ENCODE data around the gene MACROH2A1. TPM values are rescaled to one million over a fixed set of nuclear protein-coding genes. Genes with fewer than 3 reads are reported as not detected.

Gene MACROH2A1
- polyA plus RNA-seq, 4 donors: 214 to 219 (median 216) TPM

DNA sequence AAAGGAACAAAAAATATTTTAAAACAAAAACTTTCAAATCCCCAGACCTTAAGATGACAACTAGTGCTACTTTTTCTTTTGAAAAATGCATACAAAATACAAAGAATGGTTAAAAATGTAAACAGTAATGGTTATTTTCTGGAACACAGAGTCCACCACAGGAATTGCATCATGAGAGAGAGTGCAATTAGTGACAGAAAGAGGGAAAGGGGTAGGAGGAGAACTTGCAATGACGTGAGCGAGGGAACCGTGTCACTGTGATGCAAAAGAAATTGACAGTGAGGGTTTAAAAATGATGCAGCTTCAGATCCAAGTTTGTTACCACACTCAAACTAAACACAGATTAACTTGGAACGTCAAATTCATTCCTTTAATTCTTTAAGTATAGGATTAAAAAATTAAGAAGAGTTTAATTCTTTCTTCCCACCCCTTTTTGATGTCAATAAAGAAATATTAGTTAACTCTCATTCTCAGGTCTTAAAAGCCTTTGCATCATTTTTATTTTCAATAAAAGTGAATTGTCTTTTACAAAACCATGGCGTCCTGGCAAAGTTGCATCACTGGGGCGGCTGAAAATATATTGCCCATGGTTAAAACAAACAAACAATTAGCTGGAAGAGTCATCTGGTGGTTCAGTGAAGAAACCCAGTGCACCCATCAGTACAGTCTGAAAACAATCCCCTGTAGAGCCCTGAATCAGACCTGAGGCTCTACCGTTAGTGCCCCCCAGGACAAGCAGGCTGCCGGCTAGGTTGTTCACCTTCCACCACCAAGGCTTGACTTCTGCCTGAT lies 39.5 kb downstream of the MACROH2A1 start:
- DNase-seq (ENCODE audit: low read depth in 4 of 4, low spot score in 3 of 4): no peak

DNA sequence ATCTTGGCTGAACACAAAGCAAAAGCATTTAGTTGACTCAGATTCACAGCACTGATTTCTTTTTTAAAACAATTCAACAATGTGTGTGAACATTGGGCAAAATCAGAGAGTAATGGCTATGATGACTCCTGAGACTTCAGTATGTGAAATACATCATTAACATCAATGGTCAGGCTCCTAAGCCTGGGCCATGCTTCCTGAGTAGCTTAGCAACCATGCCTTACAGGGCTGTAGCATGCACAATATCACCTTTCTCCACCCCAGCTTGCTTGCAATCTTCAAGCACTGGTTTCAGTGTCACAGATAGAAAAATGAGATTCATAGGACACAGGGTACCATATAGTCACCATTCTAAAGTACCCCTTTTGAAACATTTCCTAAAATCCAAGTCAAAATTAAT lies 41.3 kb downstream of the MACROH2A1 start:
- DNase-seq (ENCODE audit: low read depth in 4 of 4, low spot score in 3 of 4): no peak

- no peak for DNase-seq (ENCODE audit: low read depth in 4 of 4, low spot score in 3 of 4)
These were observed 42.3 kb downstream of the MACROH2A1 start for GRCh38 chr5:135356522-135357318.

GRCh38 chr5:135355169-135355568 lies 43.9 kb downstream of the MACROH2A1 start:
- no peak for DNase-seq (ENCODE audit: low read depth in 4 of 4, low spot score in 3 of 4)

DNA sequence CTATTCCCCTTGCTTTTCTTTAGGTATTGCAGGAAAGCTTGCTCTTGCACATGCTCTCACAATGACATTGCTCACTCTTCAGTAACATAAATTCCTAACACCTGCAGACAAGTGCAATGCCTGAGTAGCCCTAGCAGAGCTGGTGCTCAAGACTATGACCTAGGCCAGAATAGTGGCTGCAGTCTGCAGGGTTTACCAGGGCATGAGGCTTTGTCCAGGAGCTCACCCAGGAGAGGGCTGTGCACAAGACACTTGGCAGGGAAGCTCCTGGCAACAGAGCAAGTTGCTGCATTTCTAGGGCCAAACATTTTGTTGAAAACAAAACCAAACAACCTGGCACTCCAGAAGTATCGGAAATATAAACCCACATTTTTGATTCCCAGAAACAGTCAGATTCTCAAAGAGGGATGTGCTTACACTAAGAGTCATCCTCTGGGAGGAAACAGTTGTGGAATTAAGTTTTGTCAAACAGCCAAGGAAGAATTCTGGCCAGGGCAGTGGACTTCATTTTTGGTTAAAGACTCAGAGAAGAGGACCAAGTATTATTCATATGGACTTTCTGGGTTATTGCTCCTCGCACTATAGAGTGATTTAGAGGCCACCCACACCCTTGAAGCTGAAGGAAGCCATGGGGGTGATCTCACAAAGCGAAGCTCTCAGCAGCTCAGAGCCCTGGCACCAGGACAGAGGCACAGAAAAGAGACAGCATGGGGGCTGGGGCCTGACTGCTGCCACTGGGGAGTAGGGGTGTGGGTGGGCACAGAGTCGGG lies 44.9 kb downstream of the MACROH2A1 start:
- DNase-seq (ENCODE audit: low read depth in 4 of 4, low spot score in 3 of 4): no peak

DNA sequence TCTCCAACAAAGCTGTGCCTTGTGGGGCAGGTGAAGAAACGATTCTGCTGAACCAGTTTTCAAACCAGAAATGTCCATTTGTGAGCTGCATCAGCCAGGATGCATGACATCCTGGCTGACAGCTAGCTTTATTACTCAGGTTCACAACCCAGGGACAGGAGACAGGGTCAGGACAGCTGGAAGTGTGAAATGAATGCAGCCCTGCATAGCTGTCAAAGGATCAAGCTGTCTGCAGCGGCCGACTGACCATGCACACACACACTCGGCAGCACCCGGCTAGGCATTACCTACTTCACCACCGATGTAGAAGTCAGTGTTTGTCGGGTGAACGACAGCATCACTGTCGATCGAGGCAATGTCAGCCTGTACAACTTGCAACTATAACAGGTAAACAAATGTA lies 48.5 kb downstream of the MACROH2A1 start:
- no peak for DNase-seq (ENCODE audit: low read depth in 4 of 4, low spot score in 3 of 4)

DNA sequence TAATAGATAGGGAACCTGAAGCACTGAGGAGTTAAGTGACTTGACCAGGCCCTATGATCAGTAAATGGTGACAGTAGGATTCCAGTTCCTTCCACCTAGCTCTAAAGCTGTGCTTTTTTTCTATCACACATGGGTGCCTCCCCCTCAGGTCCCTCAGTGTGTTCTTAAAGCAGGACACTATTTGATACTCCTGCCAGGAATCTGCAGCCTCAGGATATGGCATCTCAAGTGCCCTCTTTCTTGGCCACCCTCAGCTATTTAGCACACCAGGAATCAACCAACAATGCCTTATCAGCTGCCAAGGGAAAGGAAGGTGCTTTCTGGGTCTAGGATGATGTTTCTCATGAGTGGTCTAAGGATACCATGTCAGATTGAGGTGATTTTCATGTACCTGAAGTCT lies 49.1 kb downstream of the MACROH2A1 start:
- DNase-seq (ENCODE audit: low read depth in 4 of 4, low spot score in 3 of 4): no peak

DNA sequence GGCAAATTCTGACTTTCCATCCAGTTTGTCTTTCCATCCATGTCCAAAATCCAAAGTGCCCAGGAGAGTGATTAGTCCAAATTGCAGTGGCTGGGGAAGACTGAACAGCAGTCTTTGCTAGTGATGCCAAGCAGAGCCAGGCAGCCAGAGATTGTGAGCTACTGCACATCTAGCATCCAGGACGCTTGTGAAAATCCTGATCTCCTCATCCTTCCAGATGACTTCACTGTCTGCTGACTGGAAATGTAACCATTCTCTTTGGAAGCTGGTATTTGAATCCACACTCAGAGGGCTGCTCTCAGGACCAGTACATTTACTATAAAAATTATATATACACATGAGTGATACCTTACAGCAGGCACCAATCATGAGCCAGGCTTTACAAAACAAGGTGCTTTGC lies 49.6 kb downstream of the MACROH2A1 start:
- DNase-seq (ENCODE audit: low read depth in 4 of 4, low spot score in 3 of 4): no peak

DNA sequence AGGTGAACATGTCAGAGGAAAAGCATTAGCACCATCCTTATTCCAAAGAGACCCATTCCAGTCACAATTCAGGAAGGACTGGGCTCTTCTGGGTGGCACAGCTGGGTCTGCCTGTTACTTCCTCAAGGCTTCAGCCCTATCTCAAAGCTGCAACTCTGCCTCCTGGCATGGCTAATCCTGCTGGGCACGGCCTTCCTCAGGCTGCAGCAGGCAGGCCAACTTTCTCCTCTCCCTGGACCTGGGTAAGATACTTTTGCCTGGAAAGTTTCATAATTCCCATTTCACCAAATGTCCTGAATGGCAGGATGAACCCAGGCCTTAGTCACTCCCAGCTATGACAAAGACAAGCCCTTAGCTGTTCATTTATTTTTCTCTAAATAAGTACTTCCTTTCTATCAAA lies 50.1 kb downstream of the MACROH2A1 start:
- no peak for DNase-seq (ENCODE audit: low read depth in 4 of 4, low spot score in 3 of 4)

DNA sequence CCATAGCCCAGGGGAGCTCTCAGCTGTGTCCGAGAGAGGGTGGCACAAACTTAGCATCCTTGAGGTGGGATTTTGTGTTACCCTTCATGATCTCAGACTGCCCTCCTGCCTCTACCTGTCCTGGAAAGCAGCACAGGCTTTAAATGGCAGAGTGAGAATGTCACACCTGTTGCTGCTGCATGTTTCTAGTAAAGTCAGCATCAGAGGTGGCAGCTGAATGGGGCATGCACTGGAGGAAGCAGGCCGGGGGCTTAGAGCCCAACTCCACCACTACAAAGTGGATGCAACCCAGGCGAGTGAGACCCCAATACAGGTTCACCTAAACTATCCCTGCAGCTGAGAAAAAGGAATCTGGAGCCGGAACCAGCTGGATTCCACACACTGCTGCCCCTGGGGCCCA lies 51.6 kb downstream of the MACROH2A1 start:
- DNase-seq (ENCODE audit: low read depth in 4 of 4, low spot score in 3 of 4): no peak

- DNase-seq (ENCODE audit: low read depth in 4 of 4, low spot score in 3 of 4): no peak
These were observed 52.9 kb downstream of the MACROH2A1 start for GRCh38 chr5:135345956-135346731.

- no peak for DNase-seq (ENCODE audit: low read depth in 4 of 4, low spot score in 3 of 4)
These were observed 54.7 kb downstream of the MACROH2A1 start for GRCh38 chr5:135344349-135344748.

- no peak for DNase-seq (ENCODE audit: low read depth in 4 of 4, low spot score in 3 of 4)
These were observed 55.6 kb downstream of the MACROH2A1 start for GRCh38 chr5:135343413-135343812.

DNA sequence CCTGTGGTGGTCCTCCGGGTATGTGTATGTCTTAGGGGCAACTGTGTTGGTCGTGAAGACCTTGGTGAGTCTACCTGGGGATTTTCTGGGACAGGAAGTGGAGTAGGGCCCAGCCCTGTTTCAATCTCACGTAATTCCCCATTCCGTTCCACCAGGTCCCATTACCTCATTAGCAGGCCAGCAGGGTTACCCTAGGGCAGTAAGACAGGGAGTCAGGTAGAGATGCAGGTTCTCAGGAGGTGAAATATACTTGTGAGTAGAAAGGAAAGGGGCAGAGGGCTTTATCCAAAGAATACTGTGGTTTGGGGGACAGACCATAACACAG lies 56.5 kb downstream of the MACROH2A1 start:
- no peak for DNase-seq (ENCODE audit: low read depth in 4 of 4, low spot score in 3 of 4)

DNA sequence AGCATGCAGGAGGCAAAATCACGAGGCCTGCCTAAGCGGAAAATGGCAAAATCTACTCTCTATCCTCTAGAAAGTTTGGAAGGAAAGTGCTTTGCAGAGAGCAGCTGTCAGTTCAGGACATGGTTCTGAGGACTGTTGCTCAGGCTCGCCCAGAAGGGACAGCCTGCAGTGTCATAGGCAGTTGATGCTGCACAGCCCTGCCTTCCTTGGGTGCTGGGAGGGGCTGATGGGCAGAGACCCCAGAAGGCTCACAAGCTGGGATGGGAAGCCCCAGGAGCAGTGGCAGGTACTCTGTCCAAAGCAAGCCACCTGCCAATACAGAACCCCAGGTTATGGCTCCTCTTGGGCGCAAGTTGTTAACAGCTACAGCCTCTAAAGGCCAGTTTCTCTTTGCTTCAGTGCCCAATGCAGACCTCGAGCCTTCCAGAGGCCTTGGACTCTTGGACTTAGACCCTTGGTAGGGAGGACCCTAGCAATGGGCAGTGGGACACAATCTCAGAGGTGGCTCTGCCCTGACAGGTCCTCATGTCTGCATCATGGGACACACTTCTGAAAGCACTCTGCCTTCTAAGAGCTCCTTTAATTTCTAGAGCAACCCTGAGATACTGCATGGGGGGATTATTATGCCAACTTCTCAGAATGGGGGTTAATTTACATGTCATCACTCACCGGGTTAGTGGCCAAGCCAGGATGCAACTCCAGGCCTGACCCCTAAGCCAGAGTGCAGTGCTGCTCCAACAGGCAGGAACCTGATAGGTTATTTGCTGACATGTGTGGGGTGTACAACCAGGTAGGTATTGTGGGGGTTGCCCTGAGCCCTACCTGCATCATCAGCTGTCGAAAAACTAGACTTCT lies 57.1 kb downstream of the MACROH2A1 start:
- DNase-seq (ENCODE audit: low read depth in 4 of 4, low spot score in 3 of 4): no peak

DNA sequence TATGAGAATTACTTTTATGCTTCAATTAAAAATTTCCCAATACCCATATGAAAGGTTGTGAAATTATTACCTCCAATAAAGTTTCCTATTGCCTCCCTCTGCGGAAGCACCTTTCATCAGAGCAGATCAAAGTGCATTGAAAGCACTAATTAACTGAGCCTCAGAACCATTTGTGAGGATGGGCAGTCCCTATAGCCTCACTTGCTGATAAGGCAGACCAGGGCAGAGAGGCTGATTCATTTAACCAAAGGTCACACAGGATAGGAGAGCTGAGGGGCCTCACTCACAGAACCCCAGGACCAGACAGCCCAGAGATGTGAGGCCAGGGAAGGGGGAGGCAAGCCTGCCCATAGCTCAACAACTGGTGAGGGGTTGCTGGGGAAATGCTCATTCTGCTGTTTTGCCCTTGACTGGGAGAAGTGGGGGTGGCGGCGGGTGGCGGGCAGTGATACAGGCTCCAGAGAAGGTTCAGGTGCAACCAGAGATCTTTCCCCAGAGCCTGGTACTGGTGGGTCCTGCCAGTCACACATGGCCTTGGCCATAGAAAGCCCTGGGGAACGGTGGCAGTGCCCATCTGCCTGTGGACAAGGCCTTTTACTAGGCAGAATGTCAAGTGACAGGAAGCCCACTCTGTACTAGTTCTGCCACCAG lies 57.9 kb downstream of the MACROH2A1 start:
- DNase-seq (ENCODE audit: low read depth in 4 of 4, low spot score in 3 of 4): no peak

- no peak for DNase-seq (ENCODE audit: low read depth in 4 of 4, low spot score in 3 of 4)
These were observed 58.5 kb downstream of the MACROH2A1 start for GRCh38 chr5:135340568-135340967.

DNA sequence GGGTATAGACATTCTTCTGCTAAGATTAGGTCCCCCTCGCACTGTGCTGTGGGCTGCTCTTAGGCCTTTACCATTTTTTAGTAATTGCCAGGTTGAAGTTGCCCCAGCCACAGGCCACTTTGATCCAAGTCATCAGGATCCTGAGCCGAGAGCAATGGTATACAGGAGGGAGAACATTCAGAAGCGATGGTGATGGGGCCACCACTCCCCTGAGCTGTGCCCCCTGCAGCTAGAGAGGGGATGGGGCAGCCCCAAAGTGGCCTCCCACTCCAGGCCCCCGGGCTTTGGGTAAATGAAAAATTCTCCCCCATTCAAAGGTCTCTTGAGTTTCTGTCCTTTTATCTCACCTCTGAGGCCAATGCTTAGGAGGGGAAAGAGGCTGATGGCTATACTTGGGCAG lies 59.4 kb downstream of the MACROH2A1 start:
- no peak for DNase-seq (ENCODE audit: low read depth in 4 of 4, low spot score in 3 of 4)

- no peak for DNase-seq (ENCODE audit: low read depth in 4 of 4, low spot score in 3 of 4)
These were observed 59.8 kb downstream of the MACROH2A1 start for GRCh38 chr5:135339189-135339588.

Measured in right renal pelvis (tissue), 4 donors.